ENCODE measurements around the gene STPG4.
"Not testable (repeated sequence)": the region's sequence is repeated elsewhere in the genome, so short reads cannot be mapped to it uniquely, and the experiment has no call there.

Gene STPG4

DNA sequence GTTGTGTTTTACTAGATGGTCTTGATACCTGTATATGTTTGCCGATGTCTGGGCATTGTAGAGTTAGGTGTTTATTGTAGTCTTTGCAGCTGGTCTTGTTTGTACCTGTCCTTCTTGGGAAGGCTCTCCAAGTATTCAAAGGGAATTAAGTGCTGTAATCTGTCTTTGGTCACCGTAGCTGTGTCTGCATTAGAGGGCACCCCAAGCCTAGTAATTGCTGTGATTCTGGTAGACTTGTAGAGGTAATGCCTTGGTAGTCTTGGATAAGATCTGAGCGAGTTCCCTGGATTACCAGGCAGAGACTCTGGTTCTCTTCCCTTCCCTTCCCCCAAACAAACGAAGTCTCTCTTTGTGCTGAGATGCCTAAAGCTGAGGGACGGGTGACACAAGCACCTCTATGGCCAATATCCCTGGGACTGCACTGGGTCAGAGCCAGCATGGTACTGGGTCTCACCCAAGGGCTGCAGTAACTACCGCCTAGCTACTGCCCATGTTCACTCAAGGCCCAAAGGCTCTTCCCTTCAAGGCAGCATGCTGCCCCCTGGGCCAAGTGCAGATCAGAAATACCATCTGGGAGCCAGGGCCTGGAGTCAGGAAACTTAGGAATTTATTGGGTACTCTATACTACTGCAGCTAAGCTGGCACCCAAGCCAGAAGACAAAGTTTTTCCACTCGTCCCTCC lies 27.1 kb downstream of the STPG4 start:
- no peak for DNase-seq (ENCODE audit: low read depth in 2 of 2)

DNA sequence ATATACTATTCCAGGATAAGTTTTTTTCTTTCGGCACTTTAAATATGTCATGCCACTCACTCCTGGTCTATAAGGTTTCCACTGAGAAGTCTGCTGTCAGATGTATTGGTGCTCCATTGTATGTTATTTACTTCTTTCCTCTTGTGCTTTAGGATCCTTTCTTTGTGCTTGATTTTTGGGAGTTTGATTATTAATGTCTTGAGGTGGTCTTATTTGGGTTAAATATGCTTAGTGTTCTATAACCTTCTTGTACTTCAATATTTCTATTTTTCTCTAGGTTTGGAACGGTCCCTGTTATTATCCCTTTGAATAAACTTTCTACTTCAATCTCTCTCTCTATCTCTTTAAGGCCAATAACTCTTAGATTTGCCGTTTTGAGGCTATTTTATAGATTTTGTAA lies 28.3 kb downstream of the STPG4 start:
- DNase-seq (ENCODE audit: low read depth in 2 of 2): no peak

DNA sequence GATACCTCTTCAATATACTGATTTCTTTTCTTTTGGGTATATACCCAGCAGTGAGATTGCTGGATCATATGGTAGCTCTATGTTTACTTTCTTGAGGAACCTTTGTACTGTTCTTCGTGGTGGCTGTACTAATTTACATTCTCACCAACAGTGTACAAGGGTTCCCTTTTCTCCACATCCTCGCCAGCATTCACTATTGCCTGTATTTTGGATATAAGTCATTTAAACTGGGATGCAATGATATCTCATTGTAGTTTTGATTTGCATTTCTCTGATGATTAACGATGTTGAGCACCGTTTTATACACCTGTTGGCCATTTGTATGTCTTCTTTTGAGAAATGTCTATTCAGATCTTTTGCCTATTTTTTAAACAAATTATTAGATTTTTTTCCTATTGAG lies 30.4 kb downstream of the STPG4 start:
- DNase-seq (ENCODE audit: low read depth in 2 of 2): not testable (repeated sequence)

DNA sequence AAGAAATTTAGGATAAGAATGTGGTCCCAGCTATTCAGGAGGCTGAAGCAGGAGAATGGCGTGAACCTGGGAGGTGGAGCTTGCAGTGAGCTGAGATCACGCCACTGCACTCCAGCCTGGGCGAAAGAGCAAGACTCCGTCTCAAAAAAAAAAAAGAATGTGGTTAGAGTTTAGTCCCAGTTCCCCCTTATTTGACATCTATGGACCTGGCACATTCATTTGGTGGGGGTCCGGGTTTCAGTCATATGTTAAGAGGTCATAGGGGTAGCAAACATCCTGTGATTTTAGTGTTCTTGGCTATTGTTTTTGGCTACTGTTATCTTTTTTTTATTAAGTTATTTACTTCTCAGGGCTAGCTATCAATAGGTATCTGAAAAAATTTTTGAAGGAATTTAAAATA lies 34.7 kb downstream of the STPG4 start:
- DNase-seq (ENCODE audit: low read depth in 2 of 2): not testable (repeated sequence)

DNA sequence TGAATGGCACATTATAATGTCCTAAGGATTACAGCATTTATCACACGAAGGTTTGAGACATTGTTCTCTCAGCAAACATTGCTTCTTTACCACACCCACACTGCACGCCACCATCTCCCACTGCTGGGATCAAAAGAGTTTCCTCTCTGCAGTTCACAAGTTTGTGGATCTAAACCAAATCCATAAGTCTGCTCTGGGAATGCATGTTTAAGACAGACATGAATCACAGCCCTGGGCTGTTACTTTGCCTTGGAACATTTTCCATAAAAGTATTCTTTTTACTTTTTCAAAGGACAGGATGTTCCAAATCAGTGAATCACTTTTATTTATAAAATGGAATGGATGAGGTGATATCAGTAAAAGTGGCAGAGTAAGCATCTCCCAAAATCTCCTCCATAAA lies 36.1 kb downstream of the STPG4 start:
- no peak for DNase-seq (ENCODE audit: low read depth in 2 of 2)

DNA sequence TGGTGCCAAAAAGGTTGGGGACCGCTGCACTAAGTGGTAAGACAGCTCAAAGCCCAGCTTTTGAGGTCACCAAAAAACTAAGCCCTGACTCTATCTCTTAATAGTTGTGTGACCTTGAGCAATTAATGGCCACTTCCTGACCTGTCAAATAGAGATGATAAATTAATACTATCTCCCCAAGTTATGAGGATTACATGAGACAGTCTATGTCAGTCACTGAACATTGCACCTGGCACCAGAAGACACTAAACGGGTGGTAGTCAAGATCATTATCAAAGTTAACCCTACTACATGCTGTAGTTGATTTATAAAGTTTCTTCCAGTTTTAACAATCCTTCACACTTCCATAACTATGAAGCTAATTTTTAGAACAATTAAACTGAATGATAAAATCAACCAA lies 36.5 kb downstream of the STPG4 start:
- no peak for DNase-seq (ENCODE audit: low read depth in 2 of 2)

DNA sequence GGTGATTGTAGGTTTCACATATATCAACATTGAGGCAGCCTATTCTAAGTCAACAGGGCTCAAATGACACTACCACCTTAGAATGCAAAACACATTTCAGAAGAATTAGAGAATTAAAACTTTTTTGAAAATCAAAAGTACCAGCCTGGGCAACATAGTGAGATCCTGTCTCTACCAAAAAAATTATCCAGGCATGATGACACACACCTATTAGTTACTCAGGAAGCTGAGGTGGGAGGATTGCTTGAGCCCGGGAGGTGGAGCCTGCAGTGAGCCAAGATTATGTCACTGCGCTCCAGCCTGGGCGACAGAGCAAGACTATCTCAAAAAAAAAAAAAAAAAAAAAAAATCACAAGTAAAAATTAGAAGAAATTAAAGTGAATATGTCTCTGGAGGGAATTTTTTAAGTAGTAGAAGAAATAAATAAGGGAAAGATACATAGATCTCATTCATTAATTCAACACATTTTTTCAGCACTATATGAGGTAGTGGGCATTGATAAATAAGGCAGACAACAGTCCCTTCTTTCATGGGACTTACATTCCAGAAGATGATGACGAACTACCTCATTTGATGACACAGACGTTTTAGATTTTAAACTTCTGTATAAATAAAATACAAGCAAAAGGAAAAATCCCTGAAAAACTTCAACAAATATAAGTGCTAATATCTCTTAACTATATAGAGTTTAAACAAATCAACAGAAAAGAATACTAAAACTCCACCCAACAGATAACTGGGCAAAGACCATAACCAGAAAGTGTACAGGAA lies 42.3 kb downstream of the STPG4 start:
- no peak for DNase-seq (ENCODE audit: low read depth in 2 of 2)

DNA sequence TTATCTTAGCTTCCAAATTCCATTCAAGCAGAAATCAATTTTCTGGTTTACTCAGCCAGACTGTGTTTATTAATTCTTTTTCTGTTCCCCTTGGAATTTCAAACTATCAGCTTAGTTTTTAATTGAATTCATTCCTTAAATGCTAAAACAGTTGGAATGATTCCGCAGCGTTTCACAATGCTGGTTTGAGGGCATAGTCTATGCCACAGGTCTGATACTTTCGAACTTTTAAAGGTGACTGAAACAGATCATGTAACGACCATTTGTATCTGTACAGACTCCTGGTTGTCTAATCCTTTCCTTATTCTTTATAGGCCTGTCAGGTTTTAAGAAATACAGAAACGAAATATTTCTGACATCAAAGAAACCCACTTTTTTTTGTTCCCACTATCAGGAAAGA lies 45.4 kb downstream of the STPG4 start:
- DNase-seq (ENCODE audit: low read depth in 2 of 2): no peak

DNA sequence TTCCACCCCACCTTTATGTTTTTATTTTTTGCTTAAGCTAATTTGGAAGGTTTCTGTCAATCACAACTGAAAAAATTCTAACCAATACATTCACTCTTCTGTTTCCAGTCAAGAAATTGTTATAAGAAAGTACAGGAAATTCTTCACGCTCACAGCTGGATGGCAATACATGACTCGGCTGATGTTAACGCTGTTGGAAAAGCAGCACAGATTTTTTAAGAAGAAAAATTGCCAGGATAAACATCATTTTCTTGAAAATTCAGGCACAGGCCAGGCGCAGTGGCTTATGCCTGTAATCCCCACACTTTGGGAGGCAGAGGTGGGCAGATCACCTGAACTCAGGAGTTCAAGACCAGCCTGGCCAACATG lies 46.1 kb downstream of the STPG4 start:
- DNase-seq (ENCODE audit: low read depth in 2 of 2): no peak

DNA sequence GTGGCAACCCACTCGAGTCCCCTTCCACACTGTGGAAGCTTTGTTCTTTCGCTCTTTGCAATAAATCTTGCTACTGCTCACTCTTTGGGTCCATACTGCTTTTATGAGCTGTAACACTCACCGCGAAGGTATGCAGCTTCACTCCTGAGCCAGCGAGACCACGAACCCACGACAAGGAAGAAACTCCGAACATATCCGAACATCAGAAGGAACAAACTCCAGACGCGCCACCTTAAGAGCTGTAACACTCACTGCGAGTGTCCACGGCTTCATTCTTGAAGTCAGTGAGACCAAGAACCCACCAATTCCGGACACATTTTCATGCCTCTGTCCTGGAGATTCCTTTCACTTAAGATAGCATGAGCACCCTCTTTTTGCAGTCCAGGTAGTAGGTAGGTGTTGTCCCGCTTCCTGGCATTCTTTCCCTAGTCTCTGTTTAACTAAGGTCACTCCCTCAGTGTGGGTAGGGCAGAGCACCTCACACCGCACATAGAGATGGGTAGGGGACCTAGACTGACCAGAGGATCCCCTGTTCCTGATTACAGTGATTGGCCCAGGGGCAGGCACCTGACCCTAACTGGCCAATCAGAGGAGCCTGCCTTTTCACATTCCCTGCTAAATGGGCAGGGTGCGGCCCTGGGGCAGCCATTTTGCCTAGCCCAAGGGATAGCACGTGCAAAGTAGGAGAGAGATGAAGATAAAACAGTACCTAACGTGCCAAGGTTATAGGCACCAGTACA lies 46.7 kb downstream of the STPG4 start:
- DNase-seq (ENCODE audit: low read depth in 2 of 2): not testable (repeated sequence)

DNA sequence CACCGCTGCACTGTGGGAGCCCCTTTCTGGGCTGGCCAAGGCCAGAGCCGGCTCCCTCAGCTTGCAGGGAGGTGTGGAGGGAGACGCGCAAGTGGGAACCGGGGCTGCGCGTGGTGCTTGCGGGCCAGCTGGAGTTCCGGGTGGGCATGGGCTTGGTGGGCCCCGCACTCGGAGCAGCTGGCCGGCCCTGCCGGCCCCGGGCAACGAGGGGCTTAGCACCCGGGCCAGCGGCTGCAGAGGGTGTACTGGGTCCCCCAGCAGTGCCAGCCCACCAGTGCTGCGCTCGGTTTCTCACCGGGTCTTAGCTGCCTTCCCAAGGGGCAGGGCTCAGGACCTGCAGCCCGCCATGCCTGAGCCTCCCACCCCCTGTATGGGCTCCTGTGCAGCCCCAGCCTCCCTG lies 47.9 kb downstream of the STPG4 start:
- DNase-seq (ENCODE audit: low read depth in 2 of 2): not testable (repeated sequence)

DNA sequence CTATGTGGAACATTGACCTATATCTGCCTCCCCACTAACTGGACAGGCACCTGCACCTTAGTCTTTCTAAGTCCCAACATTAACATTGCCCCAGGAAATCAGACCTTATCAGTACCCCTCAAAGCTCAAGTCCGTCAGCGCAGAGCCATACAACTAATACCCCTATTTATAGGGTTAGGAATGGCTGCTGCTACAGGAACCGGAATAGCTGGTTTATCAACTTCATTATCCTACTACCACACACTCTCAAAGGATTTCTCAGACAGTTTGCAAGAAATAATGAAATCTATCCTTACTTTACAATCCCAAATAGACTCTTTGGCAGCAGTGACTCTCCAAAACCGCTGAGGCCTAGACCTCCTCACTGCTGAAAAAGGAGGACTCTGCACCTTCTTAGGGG lies 48.9 kb downstream of the STPG4 start:
- DNase-seq (ENCODE audit: low read depth in 2 of 2): not testable (repeated sequence)

DNA sequence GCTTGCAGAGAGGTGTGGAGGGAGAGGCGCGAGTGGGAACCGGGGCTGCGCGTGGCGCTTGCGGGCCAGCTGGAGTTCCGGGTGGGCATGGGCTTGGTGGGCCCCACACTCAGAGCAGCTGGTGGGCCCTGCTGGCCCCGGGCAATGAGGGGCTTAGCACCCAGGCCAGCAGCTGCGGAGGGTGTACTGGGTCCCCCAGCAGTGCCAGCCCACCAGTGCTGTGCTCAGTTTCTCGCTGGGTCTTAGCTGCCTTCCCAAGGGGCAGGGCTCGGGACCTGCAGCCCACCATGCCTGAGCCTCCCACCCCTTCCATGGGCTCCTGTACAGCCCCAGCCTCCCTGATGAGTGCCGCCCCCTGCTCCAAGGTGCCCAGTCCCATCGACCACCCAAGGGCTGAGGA lies 55.4 kb downstream of the STPG4 start:
- DNase-seq (ENCODE audit: low read depth in 2 of 2): not testable (repeated sequence)

DNA sequence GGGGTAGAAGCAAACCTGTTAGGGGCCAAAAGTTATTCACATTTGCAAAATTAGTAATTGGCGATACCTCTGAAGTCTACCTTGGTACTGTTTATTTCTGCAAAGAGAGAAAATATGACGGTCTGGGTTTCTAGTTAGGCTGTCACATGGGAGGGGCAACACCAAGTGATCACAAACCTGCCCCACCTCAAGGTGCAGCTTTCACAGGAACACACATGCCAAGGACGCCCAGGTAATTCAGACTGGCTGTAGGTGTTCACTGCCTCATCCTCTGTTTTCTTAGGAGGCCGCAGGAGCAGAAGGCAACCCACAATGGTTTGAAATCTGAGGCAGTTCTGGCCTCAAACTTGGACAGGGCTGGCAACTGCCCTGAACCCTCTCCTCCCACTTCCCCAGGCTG lies 56.2 kb downstream of the STPG4 start:
- no peak for DNase-seq (ENCODE audit: low read depth in 2 of 2)

DNA sequence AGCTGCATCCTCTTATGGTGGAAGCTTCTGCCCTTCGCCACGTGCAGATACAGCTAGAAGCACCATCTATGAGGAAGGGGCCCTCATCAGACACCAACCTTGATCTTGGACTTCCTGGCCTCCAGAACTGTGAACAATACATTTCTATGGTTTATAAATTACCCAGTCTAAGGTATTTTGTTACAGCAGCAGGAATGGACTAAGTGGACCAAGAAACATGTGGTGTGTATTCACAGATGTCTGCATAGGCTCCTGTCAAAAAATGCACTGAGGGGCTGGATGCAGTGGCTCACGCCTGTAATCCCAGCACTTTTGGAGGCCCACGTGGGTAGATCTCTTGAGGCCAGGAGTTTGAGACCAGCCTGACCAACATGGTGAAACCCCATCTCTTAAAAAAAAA lies 57.5 kb downstream of the STPG4 start:
- no peak for DNase-seq (ENCODE audit: low read depth in 2 of 2)

DNA sequence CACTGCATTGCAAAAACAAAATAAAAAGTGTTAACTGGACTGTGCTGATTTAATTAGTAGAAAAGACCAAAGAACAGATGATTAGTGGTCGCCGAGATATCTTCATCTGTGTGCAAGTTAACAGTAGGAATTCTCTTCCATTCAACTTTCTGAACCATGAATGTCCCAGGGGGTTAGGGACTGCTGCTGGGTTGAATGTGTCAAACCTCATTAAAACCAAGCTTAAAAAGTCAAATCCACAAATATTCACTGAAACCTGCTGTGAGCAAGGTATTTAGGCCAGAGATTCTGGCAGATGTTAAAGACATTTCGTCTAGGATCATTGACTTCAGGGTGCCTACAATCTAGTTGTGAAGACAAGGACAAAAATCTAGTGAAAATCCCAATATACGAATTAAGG lies 58.7 kb downstream of the STPG4 start:
- DNase-seq (ENCODE audit: low read depth in 2 of 2): no peak

DNA sequence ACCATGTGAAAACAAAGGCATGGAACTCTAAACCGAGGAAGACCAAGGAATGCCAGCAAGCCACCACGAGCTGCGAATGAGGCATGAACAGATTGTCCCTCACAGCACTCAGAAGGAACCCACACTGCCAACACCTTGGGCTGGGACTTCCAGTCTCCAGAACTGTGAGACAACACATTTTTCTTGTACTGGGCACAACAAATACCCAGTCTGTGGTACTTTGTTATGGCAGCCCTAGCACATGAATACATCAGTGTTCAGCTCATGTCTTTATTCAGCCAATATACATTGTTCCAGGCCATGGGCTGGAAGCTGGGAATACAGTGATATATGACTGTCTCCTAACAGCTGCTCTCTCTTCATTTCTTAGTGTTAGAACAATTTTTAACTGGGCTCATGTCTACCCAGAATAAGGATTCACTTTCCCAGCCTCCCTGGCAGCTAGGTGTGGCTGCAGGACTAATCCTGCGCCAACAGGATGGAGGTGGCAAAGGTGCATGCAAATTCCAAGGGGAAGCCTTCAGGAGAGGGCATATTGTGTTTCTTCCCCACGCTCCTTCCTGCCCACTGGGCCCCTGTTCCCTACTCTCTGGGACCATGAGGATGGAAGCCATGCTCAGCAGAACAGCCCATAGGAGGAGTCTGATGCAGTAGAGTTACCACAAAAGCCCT lies 59.6 kb downstream of the STPG4 start:
- DNase-seq (ENCODE audit: low read depth in 2 of 2): no peak

DNA sequence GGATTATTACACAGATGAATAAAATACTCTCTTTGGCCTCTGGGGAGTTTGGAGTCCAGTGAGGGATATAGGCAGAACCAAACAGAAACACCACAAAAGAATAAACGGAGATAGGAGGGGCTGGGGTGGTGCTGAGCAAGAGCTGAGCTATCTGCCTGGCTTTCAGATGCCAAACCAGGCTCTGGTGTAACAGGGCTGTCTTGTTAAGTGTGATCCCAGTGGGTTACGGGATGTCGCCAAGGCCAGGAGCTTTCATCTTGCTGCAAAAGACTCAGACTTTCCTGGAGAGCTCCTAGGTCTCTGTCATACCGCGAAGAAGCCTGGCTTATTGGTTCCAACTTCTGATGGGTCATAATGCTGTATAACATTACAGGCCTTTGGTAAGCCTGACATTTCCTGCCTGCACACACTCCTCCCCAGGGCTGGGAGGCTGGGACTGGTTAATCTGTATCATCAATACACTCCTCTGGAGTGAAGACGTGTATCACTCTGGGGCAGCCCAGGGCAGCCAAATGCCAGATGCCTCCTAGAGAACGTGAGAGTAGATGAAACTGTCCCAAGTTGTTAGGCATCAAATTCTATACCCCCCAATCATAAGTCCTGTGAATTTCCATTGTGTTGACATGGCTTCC lies 60.5 kb downstream of the STPG4 start:
- DNase-seq (ENCODE audit: low read depth in 2 of 2): no peak

DNA sequence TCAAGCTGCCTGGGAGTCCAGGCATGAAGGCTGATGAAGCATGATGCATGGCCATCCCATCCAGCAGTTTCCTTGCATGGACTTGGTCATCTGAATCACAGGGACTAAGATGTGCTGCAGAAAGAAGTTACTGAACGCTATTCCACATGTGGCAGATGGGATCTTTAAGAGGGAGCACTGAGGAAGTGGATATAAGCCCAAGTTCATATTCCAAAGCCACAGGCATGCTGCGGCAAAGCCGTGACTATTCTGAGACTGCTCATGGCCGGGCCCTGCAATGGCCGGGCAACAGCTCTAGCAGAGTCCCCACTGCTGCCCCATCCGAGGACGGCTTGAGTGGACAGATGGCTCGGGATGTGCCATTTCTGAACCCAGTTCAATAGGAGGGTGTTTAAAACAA lies 61.5 kb downstream of the STPG4 start:
- DNase-seq (ENCODE audit: low read depth in 2 of 2): no peak

DNA sequence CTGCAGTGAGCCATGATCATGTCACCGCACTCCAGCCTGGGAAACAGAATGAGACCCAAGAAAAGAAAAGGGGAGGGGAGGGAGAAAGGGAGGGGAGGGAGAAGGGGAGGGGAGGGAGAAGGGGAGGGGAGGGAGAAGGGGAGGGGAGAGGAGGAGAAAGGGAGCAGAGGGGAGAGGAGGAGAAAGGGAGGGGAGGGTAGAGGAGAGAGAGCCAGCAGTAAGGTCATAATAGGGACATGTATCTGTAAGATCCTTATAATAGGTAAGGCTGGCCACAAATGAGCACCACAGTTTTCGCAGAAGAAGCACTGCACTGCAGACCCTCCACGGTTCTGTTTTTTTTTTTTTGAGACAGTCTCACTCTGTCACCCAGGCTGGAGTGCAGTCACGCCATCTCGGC lies 62.6 kb downstream of the STPG4 start:
- DNase-seq (ENCODE audit: low read depth in 2 of 2): no peak

DNA sequence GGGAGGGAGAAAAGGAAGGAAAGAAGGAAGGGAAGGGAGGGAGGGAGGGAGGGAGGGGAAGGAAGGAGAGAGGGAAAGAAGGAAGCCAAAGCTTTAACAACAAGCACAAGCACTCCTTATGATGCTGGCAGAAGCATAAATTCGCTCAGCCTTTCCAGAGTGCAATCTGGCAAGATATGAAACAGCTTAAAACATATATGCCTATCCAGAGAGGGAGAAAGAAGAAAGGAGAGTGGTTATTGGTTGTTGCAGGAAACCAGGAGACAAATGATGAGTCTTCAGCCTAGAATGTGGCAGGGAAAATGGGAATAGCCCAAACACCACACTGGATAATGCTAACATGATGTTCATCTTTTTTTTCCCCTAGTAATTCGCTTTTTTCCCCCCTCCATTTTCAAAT lies 64.0 kb downstream of the STPG4 start:
- DNase-seq (ENCODE audit: low read depth in 2 of 2): no peak

DNA sequence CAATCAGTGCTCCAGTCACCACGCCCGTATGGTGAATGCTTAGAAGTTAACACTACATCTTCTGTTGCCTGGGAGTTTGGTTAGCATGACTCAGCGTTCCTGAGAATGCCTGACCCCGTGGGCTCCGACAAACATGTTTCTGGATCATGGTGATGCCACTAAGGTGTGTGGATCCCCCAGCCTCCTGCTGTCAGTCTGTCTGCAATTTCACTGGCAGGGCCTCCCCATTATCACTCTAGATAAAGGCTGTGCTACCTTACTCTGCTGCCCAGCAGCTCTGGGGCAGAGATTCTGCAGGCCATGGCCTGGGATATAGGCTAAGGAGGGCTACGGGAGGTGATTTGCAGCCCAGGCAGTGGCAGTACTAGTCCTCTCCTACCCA lies 66.0 kb downstream of the STPG4 start:
- DNase-seq (ENCODE audit: low read depth in 2 of 2): no peak
